Caco-2 (cell line): ENCODE data around the gene CEACAM20. TPM values are rescaled to one million over a fixed set of nuclear protein-coding genes. Genes with fewer than 3 reads are reported as not detected.
A peak's percentile ranks its signal among the peaks of the same experiment; 100 is the strongest.

Source experiments
- BruUV-seq: library from RNA; stranded (reverse); fragments of 400-500 nt; replicated peaks from 2 replicates; lab custom pipeline; 2021; lab: Mats Ljungman, UMichigan
- CTCF ChIA-PET: fragments of 300-600 bp; sonication (Branson Sonifier 250); formaldehyde crosslinking; loops from one replicate; lab custom pipeline; 2022; ENCODE audit warnings: antibody characterized with exemption; lab: Charles Lee
- POLR2A ChIA-PET: fragments of 300-600 bp; sonication (Branson Sonifier 250); formaldehyde crosslinking; loops from one replicate; lab custom pipeline; 2022; ENCODE audit warnings: antibody characterized with exemption; lab: Charles Lee
- DNase-seq, 2 experiments: peaks; one replicate each; pipeline versions ENCODE4 v3.0.0 to v3.0.0-alpha.2; 2020 to 2022
- H3K27me3 ChIP-seq: replicated peaks from 2 replicates; pipeline ENCODE4 v1.6.0; 2011; ENCODE audit warnings: low read length; ENCODE audit not compliant: control insufficient read depth, insufficient read depth
- H3K36me3 ChIP-seq: 2 replicates; pipeline ENCODE4 v1.5.1; 2011; ENCODE audit warnings: low read length; ENCODE audit not compliant: control insufficient read depth, insufficient read depth
- H3K4me1 ChIP-seq: fragments of 250-450 bp; sonication (Bioruptor Pico); 2 replicates; pipeline ENCODE4 v1.5.1; 2020; ENCODE audit warnings: mild to moderate bottlenecking
- H3K4me3 ChIP-seq: 2 replicates; pipeline ENCODE4 v1.5.1; 2011; ENCODE audit warnings: low read depth, mild to moderate bottlenecking, control low read depth, low read length
- H3K9me3 ChIP-seq: fragments of 250-450 bp; sonication (Bioruptor Pico); 2 replicates; pipeline ENCODE4 v1.5.1; 2020; ENCODE audit warnings: mild to moderate bottlenecking, moderate library complexity
- H3K27ac Mint-ChIP-seq: one replicate; pipeline ENCODE4 v1.8.0; 2022; ENCODE audit warnings: mixed read lengths; ENCODE audit not compliant: unreplicated experiment
- H3K27me3 Mint-ChIP-seq: one replicate; pipeline ENCODE4 v1.8.0; 2022; ENCODE audit warnings: mixed read lengths; ENCODE audit not compliant: insufficient read depth, unreplicated experiment
- H3K36me3 Mint-ChIP-seq: one replicate; pipeline ENCODE4 v1.8.0; 2022; ENCODE audit warnings: mild to moderate bottlenecking, mixed read lengths; ENCODE audit not compliant: insufficient read depth, unreplicated experiment
- H3K4me1 Mint-ChIP-seq: one replicate; pipeline ENCODE4 v1.8.0; 2022; ENCODE audit warnings: low read depth, mixed read lengths; ENCODE audit not compliant: unreplicated experiment
- H3K4me3 Mint-ChIP-seq: one replicate; pipeline ENCODE4 v1.8.0; 2022; ENCODE audit warnings: mild to moderate bottlenecking, moderate library complexity, mixed read lengths; ENCODE audit not compliant: unreplicated experiment
- H3K9me3 Mint-ChIP-seq: one replicate; pipeline ENCODE4 v1.8.0; 2022; ENCODE audit warnings: mixed read lengths; ENCODE audit not compliant: unreplicated experiment
- intact Hi-C: fragments of 100-400 bp; cut with micrococcal nuclease; formaldehyde crosslinking; loops from one replicate; pipeline ENCODE4 v1.10.0; 2022; ENCODE audit not compliant: unreplicated experiment
- total RNA-seq: library from RNA; stranded (reverse); gene quantifications from 2 replicates; pipeline ENCODE4 v1.2.3, GENCODE V29; 2022
- TF ChIP-seq, protein P1 (sequence below), 2 experiments: fragments of 200-600 bp in 1 of 2; IDR thresholded peaks; 1 replicate in 1 of 2; 2 replicates in 1 of 2; pipeline versions ENCODE4 v1.5.1 to v1.8.0; 2011 to 2022; ENCODE audit warnings: antibody characterized with exemption in 1 of 2, control low read depth in 1 of 2, inconsistent platforms in 1 of 2, low read depth in 1 of 2, low read length in 1 of 2, mild to moderate bottlenecking in 1 of 2, moderate library complexity in 1 of 2; ENCODE audit not compliant: insufficient read depth in 1 of 2, severe bottlenecking in 1 of 2, unreplicated experiment in 1 of 2

The CEACAM20 gene
- total RNA-seq, 1 experiment from 2014 or later = not detected

DNA sequence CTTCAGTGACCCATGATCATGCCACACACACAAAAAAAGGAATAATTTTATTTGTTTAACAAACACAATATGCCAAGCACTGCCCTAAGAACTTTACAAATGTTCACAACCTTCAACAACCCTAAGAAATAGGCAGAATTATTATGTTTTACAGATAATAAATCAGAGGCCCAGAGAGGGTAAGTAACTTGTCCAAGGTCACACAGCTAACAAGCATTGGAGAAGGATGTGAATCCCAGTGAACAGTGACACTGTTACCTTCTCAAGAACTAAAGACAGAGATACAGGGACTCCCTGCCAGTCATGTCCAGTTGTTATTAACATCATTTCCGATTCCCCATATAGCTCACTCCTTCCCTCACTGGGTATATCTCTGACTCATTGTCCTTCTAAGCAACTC lies 13.6 kb downstream of the CEACAM20 start:
- H3K36me3 Mint-ChIP-seq = no peaks in the 10 kb centered on the region
- Histone ChIP-seq H3K4me1 (no peaks in the 10 kb centered on the region), H3K27me3 (no peaks in the 10 kb centered on the region), H3K9me3 (peaks cover 4% of the 10 kb centered on the region; the same call in 1 of the 2 replicates), H3K4me3 (no peak overlapping the region), H3K36me3 (no peaks in the 10 kb centered on the region)
- ChIA-PET CTCF (no interaction called here), POLR2A (no interaction called here)
- H3K9me3 Mint-ChIP-seq = no peaks in the 10 kb centered on the region
- H3K4me3 Mint-ChIP-seq = no peak overlapping the region
- H3K27me3 Mint-ChIP-seq = no peaks in the 10 kb centered on the region
- intact Hi-C loops = no loop called here
- H3K27ac Mint-ChIP-seq = no peak overlapping the region
- no peak for DNase-seq
- TF ChIP-seq, protein P1, sequence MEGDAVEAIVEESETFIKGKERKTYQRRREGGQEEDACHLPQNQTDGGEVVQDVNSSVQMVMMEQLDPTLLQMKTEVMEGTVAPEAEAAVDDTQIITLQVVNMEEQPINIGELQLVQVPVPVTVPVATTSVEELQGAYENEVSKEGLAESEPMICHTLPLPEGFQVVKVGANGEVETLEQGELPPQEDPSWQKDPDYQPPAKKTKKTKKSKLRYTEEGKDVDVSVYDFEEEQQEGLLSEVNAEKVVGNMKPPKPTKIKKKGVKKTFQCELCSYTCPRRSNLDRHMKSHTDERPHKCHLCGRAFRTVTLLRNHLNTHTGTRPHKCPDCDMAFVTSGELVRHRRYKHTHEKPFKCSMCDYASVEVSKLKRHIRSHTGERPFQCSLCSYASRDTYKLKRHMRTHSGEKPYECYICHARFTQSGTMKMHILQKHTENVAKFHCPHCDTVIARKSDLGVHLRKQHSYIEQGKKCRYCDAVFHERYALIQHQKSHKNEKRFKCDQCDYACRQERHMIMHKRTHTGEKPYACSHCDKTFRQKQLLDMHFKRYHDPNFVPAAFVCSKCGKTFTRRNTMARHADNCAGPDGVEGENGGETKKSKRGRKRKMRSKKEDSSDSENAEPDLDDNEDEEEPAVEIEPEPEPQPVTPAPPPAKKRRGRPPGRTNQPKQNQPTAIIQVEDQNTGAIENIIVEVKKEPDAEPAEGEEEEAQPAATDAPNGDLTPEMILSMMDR (IDR thresholded peaks at IDR 0.05; ENCODE audit: insufficient read depth in 1 of 2, low read depth in 1 of 2, low read length in 1 of 2, severe bottlenecking in 1 of 2, unreplicated experiment in 1 of 2) = no peak
- BruUV-seq = no TSS peak
- H3K4me1 Mint-ChIP-seq = no peaks in the 10 kb centered on the region

DNA sequence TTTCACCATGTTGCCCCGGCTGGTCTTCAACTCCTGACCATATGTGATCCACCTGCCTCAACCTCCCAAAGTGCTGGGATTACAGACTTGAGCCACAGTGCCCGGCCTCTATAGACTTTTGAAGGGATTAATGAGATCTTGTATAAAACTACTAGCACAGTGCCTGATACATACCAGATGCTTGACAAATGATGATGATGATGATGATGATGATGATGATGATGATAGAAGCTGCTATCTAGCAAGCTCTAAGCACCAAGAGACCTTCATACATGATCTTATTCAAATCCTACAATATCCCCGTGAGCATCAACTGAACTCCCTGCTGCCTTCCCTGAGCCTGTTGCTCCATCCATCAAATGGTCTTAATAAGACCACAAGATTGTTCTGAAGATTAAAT lies 14.4 kb downstream of the CEACAM20 start:
- Mint-ChIP-seq H3K4me3 (no peak overlapping the region), H3K36me3 (no peaks in the 10 kb centered on the region)
- POLR2A ChIA-PET = no interaction called here

DNA sequence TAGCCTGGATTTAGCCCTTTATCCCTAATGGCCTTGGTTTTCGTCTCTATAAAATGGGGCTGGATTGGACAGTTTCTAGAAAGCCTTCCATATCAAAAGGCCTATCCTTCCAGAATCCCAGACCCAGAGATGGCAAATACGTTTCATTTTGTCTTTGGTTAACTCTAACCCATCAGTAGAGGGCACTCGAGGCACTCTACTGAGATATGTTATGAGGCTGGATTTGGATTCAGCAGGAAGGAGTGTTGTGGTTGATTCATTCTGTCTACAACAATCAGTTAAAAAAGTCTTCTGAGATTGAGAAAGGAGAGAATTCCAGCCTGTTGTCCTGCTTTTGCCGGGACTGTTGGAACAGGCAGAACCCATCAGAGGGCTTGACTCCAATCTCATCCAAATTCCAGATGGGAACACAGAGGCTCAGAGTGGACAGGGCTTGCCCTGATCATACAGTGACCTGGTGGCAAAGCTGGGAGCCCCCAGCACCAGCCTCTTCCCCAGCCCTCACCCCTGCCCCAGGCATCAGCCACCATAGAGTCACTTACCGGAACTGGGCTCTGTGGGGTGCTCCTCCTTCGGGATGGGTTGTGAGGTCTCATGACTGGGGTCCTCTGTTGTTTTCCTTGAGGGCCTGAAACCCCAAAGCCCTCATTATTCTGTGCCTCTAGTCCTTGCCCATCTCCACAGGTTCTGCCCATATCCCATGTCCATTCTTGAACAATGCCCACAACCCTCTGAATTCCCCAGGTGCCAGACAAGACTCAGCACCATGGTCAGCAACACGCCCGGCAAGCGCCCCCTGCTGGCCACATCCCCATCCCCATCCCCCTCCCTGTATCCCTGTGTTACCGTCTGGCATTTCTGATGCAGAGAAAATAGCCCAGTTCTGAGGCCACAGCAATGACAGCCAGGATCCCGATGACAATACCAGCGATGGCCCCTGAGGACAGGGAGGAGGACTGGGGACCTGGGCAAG lies 16.9 kb downstream of the CEACAM20 start:
- POLR2A ChIA-PET = no interaction called here
- DNase-seq = peak; percentile 63 to 75
- H3K36me3 Mint-ChIP-seq = no peaks in the 10 kb centered on the region
- no peak overlapping the region for H3K27ac Mint-ChIP-seq
- Histone ChIP-seq H3K4me3 (no peak overlapping the region), H3K27me3 (no peaks in the 10 kb centered on the region), H3K9me3 (no peaks in the 10 kb centered on the region), H3K4me1 (no peaks in the 10 kb centered on the region), H3K36me3 (no peaks in the 10 kb centered on the region)
- no peak overlapping the region for H3K4me3 Mint-ChIP-seq
- TF ChIP-seq, protein P1 (IDR thresholded peaks at IDR 0.05; ENCODE audit: insufficient read depth in 1 of 2, low read depth in 1 of 2, low read length in 1 of 2, severe bottlenecking in 1 of 2, unreplicated experiment in 1 of 2) = peak; percentile 68 to 73
- no peaks in the 10 kb centered on the region for H3K4me1 Mint-ChIP-seq
- intact Hi-C loops = loop anchor here (5.0 kb wide), 3 partner anchors 60 to 260 kb away; no protein-coding TSS in a partner anchor
- CTCF ChIA-PET = no interaction called here
- H3K27me3 Mint-ChIP-seq = peaks cover 19% of the 10 kb centered on the region
- no TSS peak for BruUV-seq
- peaks cover 19% of the 10 kb centered on the region for H3K9me3 Mint-ChIP-seq

More for the DNA sequence above, 14.4 kb downstream of the CEACAM20 start:
- intact Hi-C loops = no loop called here
- no peak for DNase-seq
- H3K9me3 ChIP-seq = 0 out of 2 replicates have a peak, but pooled peaks cover 2% of the 10 kb centered on the region
- H3K4me3 ChIP-seq = no peak overlapping the region
- Mint-ChIP-seq H3K27ac (no peak overlapping the region), H3K9me3 (peaks cover 3% of the 10 kb centered on the region), H3K27me3 (peaks cover 6% of the 10 kb centered on the region), H3K4me1 (no peaks in the 10 kb centered on the region)
- H3K36me3 ChIP-seq = no peaks in the 10 kb centered on the region
- CTCF ChIA-PET = no interaction called here
- H3K4me1 ChIP-seq = no peaks in the 10 kb centered on the region
- TF ChIP-seq, protein P1 (IDR thresholded peaks at IDR 0.05; ENCODE audit: insufficient read depth in 1 of 2, low read depth in 1 of 2, low read length in 1 of 2, severe bottlenecking in 1 of 2, unreplicated experiment in 1 of 2) = no peak
- no TSS peak for BruUV-seq
- no peaks in the 10 kb centered on the region for H3K27me3 ChIP-seq
